ENCODE data around the gene KIAA1217. TPM values are rescaled to one million over a fixed set of nuclear protein-coding genes. Genes with fewer than 3 reads are reported as not detected.

Gene KIAA1217
- total and polyA plus RNA-seq, 2 of the 4 experiments (the other 2 are of a cell fraction), result 3.4 to 4.4 TPM

DNA sequence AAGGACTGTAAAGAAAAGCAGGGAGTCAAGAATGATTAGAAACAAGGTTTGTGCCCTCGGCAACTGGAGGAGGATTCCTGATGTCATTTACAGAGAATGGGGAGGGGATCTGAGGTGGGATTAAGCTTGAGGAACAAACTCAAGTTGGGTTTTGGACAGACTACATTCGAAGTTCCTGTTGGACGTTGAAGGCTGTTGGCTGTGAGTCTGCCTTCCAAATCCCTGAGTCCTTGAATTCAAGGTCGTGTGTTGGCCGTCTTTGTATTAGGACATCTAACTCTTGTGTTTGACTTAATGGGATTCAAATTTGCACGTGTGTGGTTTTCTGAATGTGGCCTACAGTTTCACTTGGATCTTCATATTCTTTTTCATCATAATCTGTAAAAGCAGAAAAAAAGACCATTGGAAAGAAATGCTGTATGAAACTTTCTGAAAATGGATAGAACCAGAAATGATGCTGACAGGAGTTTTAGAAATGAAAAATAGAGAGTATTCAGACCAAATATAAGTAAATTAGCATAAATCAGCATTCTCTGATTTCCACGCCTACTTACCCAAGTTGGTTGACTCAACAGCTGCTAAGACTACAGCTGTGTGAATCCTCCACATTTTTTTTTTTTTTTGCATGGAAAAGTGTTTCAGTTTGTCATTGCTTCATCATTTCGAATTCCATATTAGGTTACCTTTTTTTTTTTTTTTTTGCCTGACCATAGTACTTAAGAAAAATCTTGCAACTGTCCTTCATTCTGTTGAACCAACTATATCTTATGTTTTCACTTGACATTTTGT is 94.8 kb downstream of the KIAA1217 start:
- DNase-seq, result peak; percentile 10
- H2BK15ac ChIP-seq (ENCODE audit: low read depth, low read length), result no peak overlapping the region
- peaks cover 2% of the 10 kb centered on the region for H3K27me3 ChIP-seq (ENCODE audit: control insufficient read depth, insufficient read depth, low read length)
- H3K9ac ChIP-seq (ENCODE audit: low read depth, low read length), result no peak overlapping the region
- WGBS, 2 experiments (ENCODE audit: extremely low coverage in 2 of 2, insufficient read length in 1 of 2), result no CpG with 5 or more reads among the region's 8 CpGs
- no peak overlapping the region for H2AK5ac ChIP-seq (ENCODE audit: low read depth, low read length)
- H3K79me1 ChIP-seq (ENCODE audit: low read depth in 1 of 2, low read length in 2 of 2), result no peaks in the 10 kb centered on the region
- H3K56ac ChIP-seq (ENCODE audit: extremely low read depth, insufficient read depth, low read length), result no peak overlapping the region
- ATAC-seq (ENCODE audit: low read depth), result no peak
- H3K4me3 ChIP-seq (ENCODE audit: insufficient read depth, low read depth, low read length), result no peak overlapping the region
- no peak overlapping the region for H2AFZ ChIP-seq (replicated peaks; ENCODE audit: low read length, poor library complexity)
- no peak overlapping the region for H3K18ac ChIP-seq (ENCODE audit: low read depth, low read length)
- H4K5ac ChIP-seq (ENCODE audit: low read depth, low read length), result no peak overlapping the region
- H2BK120ac ChIP-seq (ENCODE audit: low read depth, low read length), result no peak overlapping the region
- no peak overlapping the region for H3K14ac ChIP-seq (replicated peaks; ENCODE audit: low read depth, low read length)
- H2BK20ac ChIP-seq (ENCODE audit: low read depth, low read length), result no peak overlapping the region
- H3K27ac ChIP-seq (ENCODE audit: insufficient read depth, low read length), result no peak overlapping the region
- H3K36me3 ChIP-seq (ENCODE audit: control insufficient read depth, insufficient read depth, low read length), result no peaks in the 10 kb centered on the region
- intact Hi-C loops (cut with micrococcal nuclease) (no loop called here), in situ Hi-C loops (cut with MboI; ENCODE audit: low sequenced_read_pairs) (no loop called here), dilution Hi-C loops (cut with HindIII; ENCODE audit: low sequenced_read_pairs, unreplicated experiment) (no loop called here)
- CTCF ChIA-PET, result interaction anchor here (0.6 kb wide), 1 partner anchor 71 kb away, joined by 3 read pairs; no protein-coding TSS in a partner anchor
- no peaks in the 10 kb centered on the region for H3K9me1 ChIP-seq (ENCODE audit: insufficient read depth, low read length)
- no TSS peak for BruUV-seq (replicated peaks)
- TF ChIP-seq FOS (IDR thresholded peaks at IDR 0.05; ENCODE audit: low read depth, low read length) (no peak), CHD1 (IDR thresholded peaks at IDR 0.05; ENCODE audit: low read depth, low read length) (no peak), SMC3 (IDR thresholded peaks at IDR 0.05; ENCODE audit: low read depth, low read length) (no peak), RCOR1 (IDR thresholded peaks at IDR 0.05; ENCODE audit: insufficient replicate concordance, low read length) (no peak), BHLHE40 (IDR thresholded peaks at IDR 0.05; ENCODE audit: low read depth, low read length) (no peak), MAFK (IDR thresholded peaks at IDR 0.05; ENCODE audit: low read depth, low read length) (no peak), RAD21 (IDR thresholded peaks at IDR 0.05; ENCODE audit: low read length) (no peak), POLR2A (IDR thresholded peaks at IDR 0.05; ENCODE audit: low read depth, low read length) (no peak), RFX5 (IDR thresholded peaks at IDR 0.05; ENCODE audit: low read depth, low read length) (no peak)
- TF ChIP-seq, protein P1, sequence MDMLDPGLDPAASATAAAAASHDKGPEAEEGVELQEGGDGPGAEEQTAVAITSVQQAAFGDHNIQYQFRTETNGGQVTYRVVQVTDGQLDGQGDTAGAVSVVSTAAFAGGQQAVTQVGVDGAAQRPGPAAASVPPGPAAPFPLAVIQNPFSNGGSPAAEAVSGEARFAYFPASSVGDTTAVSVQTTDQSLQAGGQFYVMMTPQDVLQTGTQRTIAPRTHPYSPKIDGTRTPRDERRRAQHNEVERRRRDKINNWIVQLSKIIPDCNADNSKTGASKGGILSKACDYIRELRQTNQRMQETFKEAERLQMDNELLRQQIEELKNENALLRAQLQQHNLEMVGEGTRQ (IDR thresholded peaks at IDR 0.05; ENCODE audit: low read depth, low read length), result no peak
- TF ChIP-seq, protein P2, sequence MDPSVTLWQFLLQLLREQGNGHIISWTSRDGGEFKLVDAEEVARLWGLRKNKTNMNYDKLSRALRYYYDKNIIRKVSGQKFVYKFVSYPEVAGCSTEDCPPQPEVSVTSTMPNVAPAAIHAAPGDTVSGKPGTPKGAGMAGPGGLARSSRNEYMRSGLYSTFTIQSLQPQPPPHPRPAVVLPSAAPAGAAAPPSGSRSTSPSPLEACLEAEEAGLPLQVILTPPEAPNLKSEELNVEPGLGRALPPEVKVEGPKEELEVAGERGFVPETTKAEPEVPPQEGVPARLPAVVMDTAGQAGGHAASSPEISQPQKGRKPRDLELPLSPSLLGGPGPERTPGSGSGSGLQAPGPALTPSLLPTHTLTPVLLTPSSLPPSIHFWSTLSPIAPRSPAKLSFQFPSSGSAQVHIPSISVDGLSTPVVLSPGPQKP (IDR thresholded peaks at IDR 0.05; ENCODE audit: borderline replicate concordance, low read depth, low read length), result no peak
- TF ChIP-seq, protein P3, sequence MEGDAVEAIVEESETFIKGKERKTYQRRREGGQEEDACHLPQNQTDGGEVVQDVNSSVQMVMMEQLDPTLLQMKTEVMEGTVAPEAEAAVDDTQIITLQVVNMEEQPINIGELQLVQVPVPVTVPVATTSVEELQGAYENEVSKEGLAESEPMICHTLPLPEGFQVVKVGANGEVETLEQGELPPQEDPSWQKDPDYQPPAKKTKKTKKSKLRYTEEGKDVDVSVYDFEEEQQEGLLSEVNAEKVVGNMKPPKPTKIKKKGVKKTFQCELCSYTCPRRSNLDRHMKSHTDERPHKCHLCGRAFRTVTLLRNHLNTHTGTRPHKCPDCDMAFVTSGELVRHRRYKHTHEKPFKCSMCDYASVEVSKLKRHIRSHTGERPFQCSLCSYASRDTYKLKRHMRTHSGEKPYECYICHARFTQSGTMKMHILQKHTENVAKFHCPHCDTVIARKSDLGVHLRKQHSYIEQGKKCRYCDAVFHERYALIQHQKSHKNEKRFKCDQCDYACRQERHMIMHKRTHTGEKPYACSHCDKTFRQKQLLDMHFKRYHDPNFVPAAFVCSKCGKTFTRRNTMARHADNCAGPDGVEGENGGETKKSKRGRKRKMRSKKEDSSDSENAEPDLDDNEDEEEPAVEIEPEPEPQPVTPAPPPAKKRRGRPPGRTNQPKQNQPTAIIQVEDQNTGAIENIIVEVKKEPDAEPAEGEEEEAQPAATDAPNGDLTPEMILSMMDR (conservative IDR thresholded peaks at IDR 0.05; ENCODE audit: low read depth, low read length), result no peak
- no peak overlapping the region for H3K23ac ChIP-seq (ENCODE audit: low read depth, low read length)
- POLR2A ChIA-PET (ENCODE audit: unreplicated experiment), result no interaction called here
- H4K91ac ChIP-seq (ENCODE audit: insufficient read depth, low read depth, low read length), result no peak overlapping the region
- H3K9me3 ChIP-seq (ENCODE audit: control insufficient read depth, insufficient read depth, low read length), result no peaks in the 10 kb centered on the region
- no peak overlapping the region for H2AK9ac ChIP-seq (replicated peaks; ENCODE audit: low read depth, low read length, poor library complexity)
- H3K4me1 ChIP-seq (ENCODE audit: control insufficient read depth, insufficient read depth, low read length), result no peaks in the 10 kb centered on the region
- H3K4ac ChIP-seq (ENCODE audit: low read depth, low read length), result no peak overlapping the region
- H4K8ac ChIP-seq (ENCODE audit: low read depth in 2 of 2, low read length in 2 of 2), result no peak overlapping the region
- H2BK5ac ChIP-seq (ENCODE audit: low read depth, low read length, poor library complexity, severe bottlenecking), result no peak overlapping the region
- no peaks in the 10 kb centered on the region for H4K20me1 ChIP-seq (ENCODE audit: insufficient read depth, low read length)
- no peak overlapping the region for H3K4me2 ChIP-seq (ENCODE audit: low read depth, low read length)
